Retinal pigment epithelial cell (primary cell): Measurements from ENCODE around the gene CCDC63.
"Not testable (repeated sequence)": the region's sequence is repeated elsewhere in the genome, so short reads cannot be mapped to it uniquely, and the experiment has no call there.

Experiments
- DNase-seq: peaks from one replicate; pipeline ENCODE4 v3.0.0-alpha.2; 2010; ENCODE audit warnings: low read depth
- H3K4me3 ChIP-seq: 2 replicates; pipeline ENCODE4 v1.5.1; 2011; ENCODE audit warnings: mild to moderate bottlenecking, low read length, control low read depth, moderate library complexity
- CTCF ChIP-seq: conservative IDR thresholded peaks from 2 replicates; pipeline ENCODE4 v1.5.1; 2011; ENCODE audit warnings: low read depth, low read length, control low read depth, inconsistent platforms

The CCDC63 gene

DNA sequence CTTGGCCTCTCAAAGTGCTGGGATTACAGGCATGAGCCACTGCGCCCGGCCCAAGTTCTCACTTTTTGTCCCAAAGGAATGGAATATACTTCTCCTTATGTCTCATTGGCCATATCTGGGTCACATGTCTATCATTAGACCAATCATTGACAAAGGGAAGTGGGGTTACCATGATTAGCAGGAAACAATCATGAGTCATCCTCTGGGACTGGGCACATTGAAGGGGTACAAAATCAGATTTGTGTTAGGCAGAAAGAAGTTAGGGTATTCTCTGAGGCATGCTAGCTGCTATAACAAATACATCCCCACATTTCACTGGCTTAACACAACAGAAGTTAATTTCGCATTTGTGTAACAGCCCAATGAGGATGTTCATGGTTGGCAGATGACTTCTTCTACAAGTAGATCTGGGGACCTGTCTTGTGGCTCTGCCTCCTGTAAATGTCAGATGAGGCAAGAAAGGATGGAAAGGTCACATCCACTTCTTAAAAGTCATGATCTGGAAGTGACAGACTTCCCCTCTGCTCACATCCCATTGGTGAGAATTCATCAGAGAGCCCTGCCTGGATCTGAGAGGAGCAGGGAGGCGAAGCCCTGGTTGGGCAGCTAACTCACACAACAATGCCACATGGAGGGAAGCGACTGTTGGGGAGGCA is 3.1 kb downstream of the CCDC63 start:
- TF ChIP-seq CTCF = no peak
- no peak overlapping the region for H3K4me3 ChIP-seq
- DNase-seq = no peak

DNA sequence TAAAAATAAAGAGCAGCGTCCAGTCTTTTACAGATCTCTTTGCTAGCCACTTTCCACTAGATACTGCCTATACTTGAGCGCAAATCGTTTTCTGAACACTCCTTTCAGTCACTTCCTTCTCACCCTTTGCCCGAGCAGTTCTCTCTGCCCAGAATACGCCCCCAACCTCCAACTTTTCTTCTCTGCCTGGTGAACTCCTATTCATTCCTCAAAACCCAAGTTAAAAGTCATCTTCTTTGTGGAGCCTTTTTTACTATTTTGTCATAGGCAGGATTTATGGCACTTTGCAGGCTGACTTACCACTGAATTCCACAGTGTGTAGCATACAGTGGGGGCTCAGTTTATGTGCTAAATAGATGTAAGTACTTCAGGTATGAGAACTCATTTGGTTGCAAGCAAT is 4.0 kb downstream of the CCDC63 start:
- no peak for DNase-seq
- H3K4me3 ChIP-seq = no peak overlapping the region
- TF ChIP-seq CTCF = no peak

GRCh38 chr12:110853836-110854235 is 7.0 kb downstream of the CCDC63 start:
- no peak for DNase-seq
- no peak for TF ChIP-seq CTCF
- H3K4me3 ChIP-seq = no peak overlapping the region

GRCh38 chr12:110856542-110856941 is 9.8 kb downstream of the CCDC63 start:
- TF ChIP-seq CTCF = no peak
- no peak overlapping the region for H3K4me3 ChIP-seq
- DNase-seq = no peak

DNA sequence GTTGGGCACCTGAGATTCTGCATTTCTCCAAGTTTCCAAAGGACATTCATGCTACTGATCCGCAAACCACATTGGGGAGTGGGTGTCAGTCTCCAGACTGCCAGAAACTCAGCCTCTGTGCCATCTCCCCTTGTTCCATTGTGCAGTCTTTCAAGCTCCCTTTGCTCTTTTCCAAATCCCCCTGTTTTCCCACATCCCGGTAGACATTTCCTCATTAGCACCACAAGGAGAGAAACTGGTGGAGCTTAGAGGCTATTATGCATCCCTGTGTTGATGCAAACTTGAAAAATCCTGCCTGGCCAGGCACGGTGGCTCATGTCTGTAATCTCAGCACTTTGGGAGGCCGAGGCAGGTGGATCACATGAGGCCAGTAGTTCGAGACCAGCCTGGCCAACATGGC is 10.7 kb downstream of the CCDC63 start:
- TF ChIP-seq CTCF = no peak
- H3K4me3 ChIP-seq = no peak overlapping the region
- DNase-seq = no peak

- DNase-seq, H3K4me3 ChIP-seq: not testable (repeated sequence)
Observed at GRCh38 chr12:110857954-110858353, 11.2 kb downstream of the CCDC63 start.

- DNase-seq = no peak
- no peak overlapping the region for H3K4me3 ChIP-seq
- TF ChIP-seq CTCF = no peak
Observed at GRCh38 chr12:110858848-110859247, 12.1 kb downstream of the CCDC63 start.
